Endometrial microvascular endothelial cells (primary cell): ENCODE results near the gene RNF38. TPM values are rescaled to one million over a fixed set of nuclear protein-coding genes. Genes with fewer than 3 reads are reported as not detected.
"Not testable (repeated sequence)": the region's sequence is repeated elsewhere in the genome, so short reads cannot be mapped to it uniquely, and the experiment has no call there.

Source experiments
- in situ Hi-C: cut with HindIII; loops from 2 replicates; pipeline ENCODE4 v1.10.0; 2017; ENCODE audit warnings: low sequenced_read_pairs, low pct_unique_long_range_greater_than_20kb; ENCODE audit errors: inconsistent ontology term
- total RNA-seq: library from RNA; depleted of rRNA; stranded (reverse); fragments of >200 nt; gene quantifications from one replicate; pipeline ENCODE4 v1.2.3, GENCODE V29; 2015; ENCODE audit errors: inconsistent ontology term

RNF38 gene
- total RNA-seq, 1 donor from 2014 or later, result 19.7 TPM

- in situ Hi-C loops, result not testable (repeated sequence)
Measured at GRCh38 chr9:36411410-36411809, 11.3 kb upstream of the RNF38 start.

GRCh38 chr9:36409076-36409475 lies 9.0 kb upstream of the RNF38 start:
- in situ Hi-C loops, result not testable (repeated sequence)

GRCh38 chr9:36407122-36407723 lies 7.2 kb upstream of the RNF38 start:
- in situ Hi-C loops, result no loop called here

GRCh38 chr9:36402536-36402935 lies 2.5 kb upstream of the RNF38 start:
- in situ Hi-C loops, result no loop called here

- in situ Hi-C loops, result no loop called here
Measured at GRCh38 chr9:36401897-36402480, 1.9 kb upstream of the RNF38 start.

GRCh38 chr9:36401164-36401740 lies 1.2 kb upstream of the RNF38 start:
- in situ Hi-C loops, result no loop called here

- in situ Hi-C loops, result no loop called here
Measured at GRCh38 chr9:36400332-36401163, 479 bp upstream of the RNF38 start.

GRCh38 chr9:36398745-36399144 lies 1.3 kb downstream of the RNF38 start:
- in situ Hi-C loops, result no loop called here

GRCh38 chr9:36396985-36397384 lies 3.1 kb downstream of the RNF38 start:
- in situ Hi-C loops, result no loop called here

GRCh38 chr9:36392489-36392888 lies 7.6 kb downstream of the RNF38 start:
- in situ Hi-C loops, result no loop called here

- in situ Hi-C loops, result no loop called here
Measured at GRCh38 chr9:36389590-36389989, 10.5 kb downstream of the RNF38 start.

- in situ Hi-C loops, result not testable (repeated sequence)
Measured at GRCh38 chr9:36386396-36386965, 13.6 kb downstream of the RNF38 start.

GRCh38 chr9:36382484-36382883 lies 17.6 kb downstream of the RNF38 start:
- in situ Hi-C loops, result no loop called here

GRCh38 chr9:36364577-36364976 lies 35.5 kb downstream of the RNF38 start:
- in situ Hi-C loops, result no loop called here

- in situ Hi-C loops, result no loop called here
Measured at GRCh38 chr9:36363448-36363847, 36.6 kb downstream of the RNF38 start.

- in situ Hi-C loops, result no loop called here
Measured at GRCh38 chr9:36358486-36358885, 41.6 kb downstream of the RNF38 start.

- in situ Hi-C loops, result no loop called here
Measured at GRCh38 chr9:36357639-36358038, 42.4 kb downstream of the RNF38 start.

GRCh38 chr9:36346569-36346968 lies 53.5 kb downstream of the RNF38 start:
- in situ Hi-C loops, result no loop called here

- in situ Hi-C loops, result no loop called here
Measured at GRCh38 chr9:36345103-36345846, 54.8 kb downstream of the RNF38 start.
